NB4 (cell line): ENCODE data around the gene OR52I1.
A peak's percentile ranks its signal among the peaks of the same experiment; 100 is the strongest.

Experiments
- CTCF ChIP-seq: IDR thresholded peaks from one replicate; pipeline ENCODE4 v1.5.1; 2012; ENCODE audit warnings: low read depth, low read length
- MYC ChIP-seq: IDR thresholded peaks from 2 replicates; pipeline ENCODE4 v1.6.1; 2011; ENCODE audit warnings: low read depth, low read length
- POLR2A ChIP-seq: IDR thresholded peaks from 2 replicates; pipeline ENCODE4 v1.6.1; 2011; ENCODE audit warnings: mild to moderate bottlenecking; ENCODE audit not compliant: insufficient read length; ENCODE audit errors: extremely low read depth

GRCh38 chr11:4626207-4627099, 32.6 kb downstream of the OR52I1 start:
- TF ChIP-seq POLR2A (no peak), CTCF (peak; percentile 57), MYC (no peak)
